ENCODE results near the gene TUBGCP5.

Gene TUBGCP5

GRCh38 chr15:22973286-22973685 is 66.1 kb downstream of the TUBGCP5 start:
- Mint-ChIP-seq H3K27ac (no peak overlapping the region), H3K4me1 (peaks cover 6% of the 10 kb centered on the region), H3K36me3 (no peaks in the 10 kb centered on the region), H3K4me3 (no peak overlapping the region), H3K9me3 (peaks cover 3% of the 10 kb centered on the region)
- no peak for ATAC-seq
- no peak for DNase-seq (ENCODE audit: low spot score in 2 of 2)

DNA sequence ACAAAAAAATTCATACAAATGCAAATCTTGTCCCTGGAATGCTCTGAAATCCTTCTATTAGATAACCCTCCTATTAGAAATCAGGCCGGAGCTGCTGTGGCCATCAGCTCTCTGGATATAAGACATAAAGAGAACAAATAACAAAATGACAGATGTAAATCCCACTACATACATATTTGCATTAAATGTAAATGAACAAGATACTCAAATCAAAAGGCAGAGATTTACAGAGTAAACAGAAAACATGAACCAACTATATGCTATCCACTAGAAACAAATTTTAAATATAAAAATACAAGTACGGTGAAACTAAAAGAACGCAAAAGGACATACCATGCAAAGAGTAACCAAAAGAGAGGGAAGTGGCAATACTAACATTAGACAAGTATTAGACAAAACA is 69.9 kb downstream of the TUBGCP5 start:
- no peak overlapping the region for H3K27ac Mint-ChIP-seq
- no peak for DNase-seq (ENCODE audit: low spot score in 2 of 2)
- H3K4me1 Mint-ChIP-seq: peaks cover 6% of the 10 kb centered on the region
- peaks cover 3% of the 10 kb centered on the region for H3K9me3 Mint-ChIP-seq
- ATAC-seq: no peak
- no peak overlapping the region for H3K4me3 Mint-ChIP-seq
- H3K36me3 Mint-ChIP-seq: no peaks in the 10 kb centered on the region

GRCh38 chr15:22968366-22968765 is 71.0 kb downstream of the TUBGCP5 start:
- DNase-seq (ENCODE audit: low spot score in 2 of 2): no peak
- no peak overlapping the region for H3K27ac Mint-ChIP-seq
- H3K9me3 Mint-ChIP-seq: peaks cover 3% of the 10 kb centered on the region
- no peak overlapping the region for H3K4me3 Mint-ChIP-seq
- ATAC-seq: no peak
- no peaks in the 10 kb centered on the region for H3K36me3 Mint-ChIP-seq
- peaks cover 3% of the 10 kb centered on the region for H3K4me1 Mint-ChIP-seq

DNA sequence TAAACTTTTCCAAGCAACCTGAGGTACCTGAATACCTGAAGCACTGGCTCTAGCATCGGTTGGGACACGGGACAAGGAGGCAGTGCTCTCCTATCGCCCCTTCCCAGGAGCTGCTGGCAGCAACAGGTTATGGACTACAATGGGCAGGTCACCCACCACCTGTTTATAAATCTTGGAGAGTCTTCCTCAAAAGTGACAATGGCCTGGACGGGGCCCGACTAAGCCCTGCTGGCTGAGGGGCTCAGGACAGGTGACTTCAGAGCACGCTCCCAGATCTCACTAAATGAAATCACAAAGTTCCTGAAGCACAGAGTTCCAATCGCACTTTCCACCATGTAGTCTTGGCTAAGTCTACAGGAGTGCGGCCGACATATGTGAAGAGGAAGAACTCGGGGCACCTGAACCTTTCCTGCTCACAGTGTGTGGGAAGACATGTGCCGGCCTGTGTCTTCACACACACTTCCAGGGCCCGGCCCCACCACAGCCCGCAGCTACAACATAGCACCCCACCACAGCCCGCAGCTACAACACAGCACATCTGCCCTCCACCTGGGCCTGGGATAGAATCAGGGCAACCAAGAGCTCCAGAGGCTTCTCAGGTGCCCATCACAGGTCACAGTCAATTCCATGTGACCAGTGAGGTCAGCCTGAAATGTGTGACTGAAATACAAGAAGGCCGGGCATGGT is 72.1 kb downstream of the TUBGCP5 start:
- no peak for ATAC-seq
- Mint-ChIP-seq H3K4me3 (no peak overlapping the region), H3K36me3 (no peaks in the 10 kb centered on the region), H3K9me3 (peaks cover 3% of the 10 kb centered on the region), H3K4me1 (no peaks in the 10 kb centered on the region), H3K27ac (no peak overlapping the region)
- no peak for DNase-seq (ENCODE audit: low spot score in 2 of 2)

- no peaks in the 10 kb centered on the region for H3K36me3 Mint-ChIP-seq
- H3K27ac Mint-ChIP-seq: no peak overlapping the region
- no peaks in the 10 kb centered on the region for H3K4me1 Mint-ChIP-seq
- H3K4me3 Mint-ChIP-seq: no peak overlapping the region
- no peak for ATAC-seq
- no peak for DNase-seq (ENCODE audit: low spot score in 2 of 2)
- H3K9me3 Mint-ChIP-seq: peaks cover 3% of the 10 kb centered on the region
These were observed 72.9 kb downstream of the TUBGCP5 start for GRCh38 chr15:22966321-22967083.

DNA sequence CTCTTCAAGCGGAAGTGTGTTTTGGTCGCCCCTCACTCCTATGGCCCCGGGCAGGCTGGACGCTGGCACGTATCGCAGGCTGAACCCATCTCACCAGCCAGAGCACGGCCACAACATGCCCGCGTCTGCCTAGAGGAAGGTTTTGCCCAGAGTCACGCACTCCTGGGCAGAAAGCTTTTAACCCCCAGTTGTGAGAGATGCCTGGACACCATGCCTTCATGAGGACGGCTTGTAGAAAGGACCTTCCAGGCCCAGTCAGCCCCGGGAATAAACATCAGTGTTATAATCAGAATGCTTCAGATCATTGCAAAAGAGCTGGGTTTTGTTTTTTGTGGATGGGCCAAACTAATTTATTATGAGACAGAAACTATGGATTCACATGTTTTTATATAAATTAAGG is 75.7 kb downstream of the TUBGCP5 start:
- ATAC-seq (no peak), DNase-seq (ENCODE audit: low spot score in 2 of 2) (no peak)
- Mint-ChIP-seq H3K4me1 (peaks cover 10% of the 10 kb centered on the region), H3K9me3 (no peaks in the 10 kb centered on the region), H3K27ac (no peak overlapping the region), H3K36me3 (no peaks in the 10 kb centered on the region), H3K4me3 (no peak overlapping the region)

DNA sequence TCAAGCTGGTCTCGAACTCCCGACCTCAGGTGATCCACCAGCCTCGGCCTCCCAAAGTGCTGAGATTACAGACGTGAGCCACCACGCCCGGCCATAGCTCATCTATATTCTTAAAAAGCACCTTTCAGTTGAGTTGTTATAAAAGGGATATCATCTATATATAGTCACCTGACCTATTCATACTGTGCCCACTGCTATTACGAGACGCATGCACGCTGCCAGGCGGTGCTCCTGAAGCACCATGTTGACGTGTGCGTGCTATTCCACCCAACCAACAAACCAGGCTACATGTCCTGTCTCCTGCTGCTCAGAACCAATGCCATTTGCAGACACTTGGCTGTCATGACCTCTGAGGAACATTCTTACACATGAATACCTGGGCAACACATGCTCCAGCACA is 76.8 kb downstream of the TUBGCP5 start:
- Mint-ChIP-seq H3K4me1 (peaks cover 14% of the 10 kb centered on the region), H3K36me3 (no peaks in the 10 kb centered on the region), H3K9me3 (no peaks in the 10 kb centered on the region), H3K27ac (no peak overlapping the region), H3K4me3 (no peak overlapping the region)
- no peak for DNase-seq (ENCODE audit: low spot score in 2 of 2)
- ATAC-seq: no peak

- ATAC-seq (no peak), DNase-seq (ENCODE audit: low spot score in 2 of 2) (no peak)
- Mint-ChIP-seq H3K4me3 (no peak overlapping the region), H3K36me3 (no peaks in the 10 kb centered on the region), H3K9me3 (no peaks in the 10 kb centered on the region), H3K27ac (no peak overlapping the region), H3K4me1 (peaks cover 14% of the 10 kb centered on the region)
These were observed 77.6 kb downstream of the TUBGCP5 start for GRCh38 chr15:22961762-22962161.

GRCh38 chr15:22960556-22960955 is 78.8 kb downstream of the TUBGCP5 start:
- ATAC-seq (no peak), DNase-seq (ENCODE audit: low spot score in 2 of 2) (no peak)
- H3K36me3 Mint-ChIP-seq: no peaks in the 10 kb centered on the region
- no peak overlapping the region for H3K4me3 Mint-ChIP-seq
- no peaks in the 10 kb centered on the region for H3K9me3 Mint-ChIP-seq
- H3K27ac Mint-ChIP-seq: no peak overlapping the region
- H3K4me1 Mint-ChIP-seq: peaks cover 19% of the 10 kb centered on the region

- Mint-ChIP-seq H3K4me3 (no peak overlapping the region), H3K9me3 (no peaks in the 10 kb centered on the region), H3K27ac (no peak overlapping the region), H3K36me3 (no peaks in the 10 kb centered on the region), H3K4me1 (peaks cover 19% of the 10 kb centered on the region)
- no peak for DNase-seq (ENCODE audit: low spot score in 2 of 2)
- no peak for ATAC-seq
These were observed 79.2 kb downstream of the TUBGCP5 start for GRCh38 chr15:22960126-22960525.

- DNase-seq (ENCODE audit: low spot score in 2 of 2) (no peak), ATAC-seq (no peak)
- no peaks in the 10 kb centered on the region for H3K36me3 Mint-ChIP-seq
- H3K9me3 Mint-ChIP-seq: no peaks in the 10 kb centered on the region
- no peak overlapping the region for H3K4me3 Mint-ChIP-seq
- no peak overlapping the region for H3K27ac Mint-ChIP-seq
- peaks cover 19% of the 10 kb centered on the region for H3K4me1 Mint-ChIP-seq
These were observed 79.9 kb downstream of the TUBGCP5 start for GRCh38 chr15:22959321-22960101.

DNA sequence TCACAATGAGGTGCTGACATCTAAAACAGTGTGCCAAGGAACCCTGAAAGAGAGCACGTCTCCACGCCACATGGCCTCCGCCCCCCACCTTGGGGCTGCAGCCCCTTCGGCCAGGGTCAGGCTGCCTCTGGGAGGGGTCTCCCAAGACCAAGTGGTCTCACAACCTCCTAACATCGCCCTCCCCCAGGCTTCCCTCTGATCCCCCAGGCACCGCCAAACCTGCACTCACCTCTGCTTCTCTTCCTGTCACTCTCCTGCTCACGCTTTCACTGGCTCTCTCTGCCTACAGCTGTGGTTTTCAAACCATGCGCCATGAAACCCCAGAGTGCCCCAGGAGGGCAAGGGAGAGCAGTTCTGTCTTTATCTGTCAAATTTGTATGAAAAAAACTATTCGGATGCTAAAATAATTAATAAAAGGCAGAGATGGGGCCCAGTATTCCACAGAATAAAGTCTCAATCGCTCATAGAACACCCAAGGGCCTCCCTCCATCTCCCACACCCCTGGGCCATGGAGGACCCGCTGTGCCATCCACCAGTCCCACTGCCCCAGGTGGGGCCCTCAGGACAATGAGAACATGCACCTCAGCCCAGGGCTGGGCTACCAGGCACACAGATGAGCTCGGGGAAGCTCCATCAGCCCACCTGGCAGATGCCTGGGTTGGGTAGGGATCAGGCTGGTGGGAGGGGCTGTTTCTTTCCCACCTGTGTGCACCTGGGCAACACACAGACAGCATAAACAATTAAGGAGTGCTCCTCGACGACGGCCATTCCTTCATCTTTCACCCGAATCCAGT is 80.7 kb downstream of the TUBGCP5 start:
- no peaks in the 10 kb centered on the region for H3K36me3 Mint-ChIP-seq
- H3K4me3 Mint-ChIP-seq: no peak overlapping the region
- H3K27ac Mint-ChIP-seq: no peak overlapping the region
- no peaks in the 10 kb centered on the region for H3K9me3 Mint-ChIP-seq
- ATAC-seq (no peak), DNase-seq (ENCODE audit: low spot score in 2 of 2) (no peak)
- peaks cover 19% of the 10 kb centered on the region for H3K4me1 Mint-ChIP-seq

DNA sequence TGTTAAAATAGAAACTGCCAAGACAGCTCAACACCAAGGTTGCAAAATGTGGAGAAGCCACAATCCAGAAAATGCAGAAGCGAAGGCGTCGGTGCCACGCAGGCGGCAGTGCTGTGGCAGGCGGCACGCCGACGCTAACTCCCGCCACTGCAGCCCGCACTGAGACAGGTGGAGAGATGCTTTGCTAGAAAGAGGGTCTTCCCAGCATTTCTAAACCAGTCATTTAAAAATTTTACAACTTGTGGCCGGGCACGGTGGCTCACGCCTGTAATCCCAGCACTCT is 82.5 kb downstream of the TUBGCP5 start:
- DNase-seq (ENCODE audit: low spot score in 2 of 2) (no peak), ATAC-seq (no peak)
- H3K36me3 Mint-ChIP-seq: no peaks in the 10 kb centered on the region
- H3K4me3 Mint-ChIP-seq: no peak overlapping the region
- peaks cover 24% of the 10 kb centered on the region for H3K4me1 Mint-ChIP-seq
- H3K9me3 Mint-ChIP-seq: no peaks in the 10 kb centered on the region
- no peak overlapping the region for H3K27ac Mint-ChIP-seq

GRCh38 chr15:22956257-22956977 is 83.0 kb downstream of the TUBGCP5 start:
- H3K4me3 Mint-ChIP-seq: no peak overlapping the region
- ATAC-seq (no peak), DNase-seq (ENCODE audit: low spot score in 2 of 2) (no peak)
- H3K9me3 Mint-ChIP-seq: no peaks in the 10 kb centered on the region
- peaks cover 24% of the 10 kb centered on the region for H3K4me1 Mint-ChIP-seq
- H3K27ac Mint-ChIP-seq: no peak overlapping the region
- H3K36me3 Mint-ChIP-seq: no peaks in the 10 kb centered on the region

All from stimulated activated effector memory CD8-positive, alpha-beta T cell treated with anti-CD3 and anti-CD28 coated beads, Interleukin-12 subunit alpha, Interleukin-12 subunit beta, amount 100 ng/mL, for 72 hours (primary cell).